Stimulated activated CD8-positive, alpha-beta memory T cell treated with anti-CD3 and anti-CD28 coated beads, Interleukin-15, amount 100 ng/mL, for 1 hour (primary cell): ENCODE results near the gene IFRD2.

ENCODE experiments used
- DNase-seq: peaks from one replicate; pipeline ENCODE4 v3.0.0-alpha.2; 2020; ENCODE audit warnings: low read depth

The IFRD2 gene

GRCh38 chr3:50292159-50293078, at the start of gene IFRD2:
IFRD2 (minus strand) TSS chr3:50292429; CDS start chr3:50292274, 155 bp downstream.
- DNase-seq = peak; percentile 85

GRCh38 chr3:50341537-50341936, 49.3 kb upstream of the IFRD2 start:
- no peak for DNase-seq

GRCh38 chr3:50340448-50341329, 48.5 kb upstream of the IFRD2 start, which contains the start of gene RASSF1:
RASSF1 (minus strand) TSS chr3:50340836; CDS start chr3:50340805, 31 bp downstream.
- DNase-seq = no peak

- no peak for DNase-seq
Observed at GRCh38 chr3:50340147-50340447, 47.9 kb upstream of the IFRD2 start.

GRCh38 chr3:50339485-50340146, 47.4 kb upstream of the IFRD2 start:
- DNase-seq = no peak

GRCh38 chr3:50338965-50339364, 46.7 kb upstream of the IFRD2 start:
- DNase-seq = no peak

GRCh38 chr3:50337175-50337861, 45.1 kb upstream of the IFRD2 start:
- peak; percentile 81 for DNase-seq

- DNase-seq = no peak
Observed at GRCh38 chr3:50336452-50337174, 44.4 kb upstream of the IFRD2 start.

- no peak for DNase-seq
Observed at GRCh38 chr3:50334339-50335075, 42.3 kb upstream of the IFRD2 start.

- no peak for DNase-seq
Observed at GRCh38 chr3:50333744-50334328, 41.6 kb upstream of the IFRD2 start.

- DNase-seq = no peak
Observed at GRCh38 chr3:50331364-50331907, 39.2 kb upstream of the IFRD2 start.

- DNase-seq = no peak
Observed at GRCh38 chr3:50330330-50330729, 38.1 kb upstream of the IFRD2 start.

GRCh38 chr3:50327943-50328691, 35.9 kb upstream of the IFRD2 start, which contains the start of gene TUSC2:
TUSC2 (minus strand) TSS chr3:50328223; CDS start chr3:50328099, 124 bp downstream.
- DNase-seq = peak; percentile 91

- no peak for DNase-seq
Observed at GRCh38 chr3:50327129-50327528, 34.9 kb upstream of the IFRD2 start.

- no peak for DNase-seq
Observed at GRCh38 chr3:50326182-50326541, 33.9 kb upstream of the IFRD2 start.

- DNase-seq = no peak
Observed at GRCh38 chr3:50325497-50326181, 33.4 kb upstream of the IFRD2 start.

- no peak for DNase-seq
Observed at GRCh38 chr3:50325113-50325480, 32.9 kb upstream of the IFRD2 start.
